HG03457 (cell line): ENCODE data around the gene TTC29.
"Not testable (repeated sequence)": the region's sequence is repeated elsewhere in the genome, so short reads cannot be mapped to it uniquely, and the experiment has no call there.

Source experiments
- ATAC-seq: cut with Tn5 transposase; IDR thresholded peaks from one replicate; pipeline ENCODE4 v1.9.1; 2021; ENCODE audit warnings: moderate number of reproducible peaks; ENCODE audit not compliant: unreplicated experiment

The TTC29 gene

GRCh38 chr4:146723519-146723918 lies 222.1 kb downstream of the TTC29 start:
- not testable (repeated sequence) for ATAC-seq

- no peak for ATAC-seq
Measured at GRCh38 chr4:146709956-146710355, 235.7 kb downstream of the TTC29 start.

- no peak for ATAC-seq
Measured at GRCh38 chr4:146699910-146700309, 245.8 kb downstream of the TTC29 start.

GRCh38 chr4:146674829-146675570 lies 270.7 kb downstream of the TTC29 start:
- no peak for ATAC-seq

- not testable (repeated sequence) for ATAC-seq
Measured at GRCh38 chr4:146663968-146664311, 281.7 kb downstream of the TTC29 start.

- no peak for ATAC-seq
Measured at GRCh38 chr4:146661367-146661766, 284.3 kb downstream of the TTC29 start.
